B cell (primary cell): ENCODE results near the gene FANCI. TPM values are rescaled to one million over a fixed set of nuclear protein-coding genes. Genes with fewer than 3 reads are reported as not detected.

Experiments used
- ATAC-seq: fragments of 200-7000 bp; cut with Tn5 transposase; one replicate; pipeline ENCODE4 v1.10.0; 2021; ENCODE audit warnings: low read depth, mild to moderate bottlenecking, moderate number of reproducible peaks, moderate library complexity
- CTCF ChIA-PET: fragments of 350-600 bp; sonication (Branson Sonifier 250); formaldehyde crosslinking; loops from one replicate; lab custom pipeline; 2021; ENCODE audit warnings: antibody characterized with exemption, inconsistent platforms; lab: Charles Lee
- POLR2A ChIA-PET: fragments of 350-600 bp; sonication (Branson Sonifier 250); formaldehyde crosslinking; loops from one replicate; lab custom pipeline; 2021; ENCODE audit warnings: antibody characterized with exemption; lab: Charles Lee
- DNase-seq: peaks from one replicate; pipeline ENCODE4 v3.0.0; 2013
- H2AFZ ChIP-seq: 2 replicates; pipeline ENCODE4 v1.6.1; 2012; ENCODE audit warnings: mild to moderate bottlenecking, low read depth, low read length; ENCODE audit not compliant: insufficient read depth, poor library complexity, severe bottlenecking
- H3K27ac ChIP-seq, 2 donors: 1 replicate in 1 of 2; 2 replicates in 1 of 2; pipeline ENCODE4 v1.5.1; 2012 to 2013; ENCODE audit warnings: low read length in 2 of 2, mild to moderate bottlenecking in 2 of 2, moderate library complexity in 1 of 2
- H3K27me3 ChIP-seq, 4 experiments: fragments of 200-600 bp in 1 of 4; sonication (generic) in 1 of 4; replicated peaks in 1 of 4; 1 replicate in 2 of 4; 2 replicates in 2 of 4; pipeline versions ENCODE4 v1.6.1 to v1.7.0; 2013 to 2016; ENCODE audit warnings: low read length in 3 of 4, mild to moderate bottlenecking in 2 of 4, mixed read lengths in 1 of 4, moderate library complexity in 1 of 4; ENCODE audit not compliant: insufficient read depth in 4 of 4, control insufficient read depth in 3 of 4; ENCODE audit errors: control extremely low read depth in 1 of 4
- H3K36me3 ChIP-seq, 2 experiments: replicated peaks in 1 of 2; 1 replicate in 1 of 2; 2 replicates in 1 of 2; pipeline versions ENCODE4 v1.6.1 to v1.7.1; 2013; ENCODE audit warnings: low read length in 1 of 2; ENCODE audit not compliant: insufficient read depth in 2 of 2, control insufficient read depth in 1 of 2; ENCODE audit errors: control extremely low read depth in 1 of 2, extremely low read depth in 1 of 2
- H3K4me1 ChIP-seq, 2 donors: fragments of 200-600 bp in 1 of 2; sonication (generic) in 1 of 2; 1 replicate in 1 of 2; 2 replicates in 1 of 2; pipeline versions ENCODE4 v1.5.1 to v1.6.1; 2013 to 2017; ENCODE audit warnings: low read length in 2 of 2; ENCODE audit not compliant: control insufficient read depth in 2 of 2, insufficient read depth in 2 of 2
- H3K4me2 ChIP-seq: replicated peaks from 2 replicates; pipeline ENCODE3; 2012; ENCODE audit warnings: mild to moderate bottlenecking, low read depth, low read length; ENCODE audit not compliant: poor library complexity, severe bottlenecking
- H3K4me3 ChIP-seq, 5 experiments: fragments of 200-600 bp in 1 of 5; sonication (generic) in 1 of 5; 1 replicate in 3 of 5; 2 replicates in 2 of 5; pipeline versions ENCODE4 v1.5.1 to v1.7.0; 2011 to 2016; ENCODE audit warnings: low read length in 4 of 5, mild to moderate bottlenecking in 4 of 5, low read depth in 2 of 5, control low read depth in 1 of 5, moderate library complexity in 1 of 5; ENCODE audit not compliant: insufficient read depth in 1 of 5; ENCODE audit errors: control extremely low read depth in 1 of 5, extremely low read depth in 1 of 5
- H3K79me2 ChIP-seq: fragments of 200-600 bp; sonication (generic); one replicate; pipeline ENCODE4 v1.6.0; 2016; ENCODE audit warnings: low read length; ENCODE audit not compliant: control insufficient read depth, insufficient read depth
- H3K9ac ChIP-seq: fragments of 200-600 bp; sonication (generic); 2 replicates; pipeline ENCODE4 v1.6.1; 2017; ENCODE audit warnings: mild to moderate bottlenecking, low read length, moderate library complexity
- H3K9me3 ChIP-seq, 3 donors: one replicate each; pipeline versions ENCODE4 v1.6.1 to v1.7.1; 2013; ENCODE audit warnings: low read length in 2 of 3; ENCODE audit not compliant: control insufficient read depth in 2 of 3, insufficient read depth in 1 of 3; ENCODE audit errors: control extremely low read depth in 1 of 3
- H4K20me1 ChIP-seq: 2 replicates; pipeline ENCODE4 v1.6.0; 2012; ENCODE audit warnings: mild to moderate bottlenecking, low read length; ENCODE audit not compliant: insufficient read depth, control insufficient read depth, poor library complexity, severe bottlenecking
- H3K27ac Mint-ChIP-seq: one replicate; pipeline ENCODE4 v1.8.0; 2021; ENCODE audit warnings: mixed read lengths
- H3K27me3 Mint-ChIP-seq: one replicate; pipeline ENCODE4 v1.8.0; 2021; ENCODE audit warnings: mixed read lengths
- H3K4me1 Mint-ChIP-seq: one replicate; pipeline ENCODE4 v1.8.0; 2021; ENCODE audit warnings: mixed read lengths
- H3K4me3 Mint-ChIP-seq: one replicate; pipeline ENCODE4 v1.8.0; 2021; ENCODE audit warnings: mixed read lengths
- H3K9me3 Mint-ChIP-seq: one replicate; pipeline ENCODE4 v1.8.0; 2022; ENCODE audit warnings: mixed read lengths; ENCODE audit not compliant: insufficient read depth
- CTCF ChIP-seq: fragments of 200-600 bp; IDR thresholded peaks from one replicate; pipeline ENCODE4 v1.8.0; 2022; ENCODE audit warnings: antibody characterized with exemption, mild to moderate bottlenecking
- EZH2 ChIP-seq: IDR thresholded peaks from 2 replicates; pipeline ENCODE4 v1.6.1; 2012; ENCODE audit warnings: borderline replicate concordance, low read depth, mild to moderate bottlenecking, moderate library complexity, low read length; ENCODE audit not compliant: insufficient read depth, poor library complexity, severe bottlenecking
- WGBS: methylation state at CpG from one replicate; pipeline ENCODE4 v1.1.5; 2013; ENCODE audit warnings: missing lambda C conversion rate; ENCODE audit not compliant: insufficient coverage; 5-methylcytosine and 5-hydroxymethylcytosine counted together
- intact Hi-C: fragments of 100-400 bp; cut with micrococcal nuclease; formaldehyde crosslinking; loops from one replicate; pipeline ENCODE4 v1.10.0; 2022
- polyA plus RNA-seq: library from polyadenylated mRNA; depleted of rRNA; stranded (reverse); fragments of >200 nt; gene quantifications from 2 replicates; pipeline ENCODE4 v1.2.3, GENCODE V29; 2012
- total RNA-seq, 2 donors: library from RNA; stranded (reverse); fragments of 120-200 nt in 1 of 2; gene quantifications; 1 replicate in 1 of 2; 2 replicates in 1 of 2; pipeline versions ENCODE4 v1.2.3 to v1.2.4, GENCODE V29; 2013 to 2022

FANCI gene
- total and polyA plus RNA-seq, 2 donors (not counting 1 experiment from before 2014, with no cell fraction given) = 2.7 to 14.2 TPM

- Histone ChIP-seq H3K36me3 (peaks cover 12 to 99% of the 10 kb centered on the region in 2 experiments), H3K9me3 (no peaks in the 10 kb centered on the region), H2AFZ (no peak overlapping the region), H4K20me1 (peaks cover 97% of the 10 kb centered on the region), H3K4me2 (no peak overlapping the region), H3K4me3 (no peak overlapping the region), H3K79me2 (peaks cover 59% of the 10 kb centered on the region), H3K4me1 (peaks cover 10 to 27% of the 10 kb centered on the region in 2 donors), H3K27ac (no peak overlapping the region), H3K27me3 (no peaks in the 10 kb centered on the region), H3K9ac (no peak overlapping the region)
- Mint-ChIP-seq H3K27me3 (no peaks in the 10 kb centered on the region), H3K4me3 (no peak overlapping the region), H3K4me1 (peaks cover 26% of the 10 kb centered on the region), H3K27ac (no peak overlapping the region), H3K9me3 (no peaks in the 10 kb centered on the region)
- intact Hi-C loops = no loop called here
- no peak for DNase-seq
- ChIA-PET POLR2A (interaction anchor here (0.6 kb wide), 1 partner anchor 61 kb away, joined by 5 read pairs; no protein-coding TSS in a partner anchor), CTCF (no interaction called here)
- TF ChIP-seq EZH2 = no peak
- no peak for TF ChIP-seq CTCF
- 92% methylated on average over 6 of the region's 6 CpGs for WGBS
- no peak for ATAC-seq
Measured at GRCh38 chr15:89327113-89327512, 83.3 kb downstream of the FANCI start.

- Histone ChIP-seq H3K4me3 (no peak overlapping the region), H2AFZ (no peak overlapping the region), H4K20me1 (peaks cover 97% of the 10 kb centered on the region), H3K36me3 (peaks cover 9 to 95% of the 10 kb centered on the region in 2 experiments), H3K4me2 (no peak overlapping the region), H3K27me3 (no peaks in the 10 kb centered on the region), H3K9me3 (no peaks in the 10 kb centered on the region), H3K9ac (no peak overlapping the region), H3K79me2 (peaks cover 73% of the 10 kb centered on the region), H3K4me1 (peaks cover 22 to 42% of the 10 kb centered on the region in 2 donors), H3K27ac (no peak overlapping the region)
- CTCF ChIA-PET = interaction anchor here (1.1 kb wide), 1 partner anchor 28 kb away, joined by 3 read pairs; no protein-coding TSS in a partner anchor
- POLR2A ChIA-PET = no interaction called here
- ATAC-seq (no peak), DNase-seq (no peak)
- H3K27me3 Mint-ChIP-seq = no peaks in the 10 kb centered on the region
- intact Hi-C loops = no loop called here
- no peak overlapping the region for H3K4me3 Mint-ChIP-seq
- WGBS = 99% methylated on average over 11 of the region's 13 CpGs
- TF ChIP-seq CTCF (no peak), EZH2 (no peak)
- no peaks in the 10 kb centered on the region for H3K9me3 Mint-ChIP-seq
- no peak overlapping the region for H3K27ac Mint-ChIP-seq
- peaks cover 34% of the 10 kb centered on the region for H3K4me1 Mint-ChIP-seq
Measured at GRCh38 chr15:89328398-89329254, 84.8 kb downstream of the FANCI start.
